ENCODE data around the gene LRRC18. TPM values are rescaled to one million over a fixed set of nuclear protein-coding genes. Genes with fewer than 3 reads are reported as not detected.

LRRC18 gene
- total RNA-seq, 1 experiment from 2014 or later: not detected

GRCh38 chr10:48904861-48905260 is 34.8 kb downstream of the LRRC18 start:
- Mint-ChIP-seq H3K27ac (ENCODE audit: low read depth, unreplicated experiment) (no peak overlapping the region), H3K4me3 (ENCODE audit: unreplicated experiment) (no peak overlapping the region), H3K4me1 (ENCODE audit: insufficient read depth, unreplicated experiment) (no peaks in the 10 kb centered on the region), H3K9me3 (ENCODE audit: unreplicated experiment) (no peaks in the 10 kb centered on the region), H3K36me3 (ENCODE audit: insufficient read depth, unreplicated experiment) (no peaks in the 10 kb centered on the region), H3K27me3 (ENCODE audit: insufficient read depth, unreplicated experiment) (peaks cover 56% of the 10 kb centered on the region)
- TF ChIP-seq, protein P1, sequence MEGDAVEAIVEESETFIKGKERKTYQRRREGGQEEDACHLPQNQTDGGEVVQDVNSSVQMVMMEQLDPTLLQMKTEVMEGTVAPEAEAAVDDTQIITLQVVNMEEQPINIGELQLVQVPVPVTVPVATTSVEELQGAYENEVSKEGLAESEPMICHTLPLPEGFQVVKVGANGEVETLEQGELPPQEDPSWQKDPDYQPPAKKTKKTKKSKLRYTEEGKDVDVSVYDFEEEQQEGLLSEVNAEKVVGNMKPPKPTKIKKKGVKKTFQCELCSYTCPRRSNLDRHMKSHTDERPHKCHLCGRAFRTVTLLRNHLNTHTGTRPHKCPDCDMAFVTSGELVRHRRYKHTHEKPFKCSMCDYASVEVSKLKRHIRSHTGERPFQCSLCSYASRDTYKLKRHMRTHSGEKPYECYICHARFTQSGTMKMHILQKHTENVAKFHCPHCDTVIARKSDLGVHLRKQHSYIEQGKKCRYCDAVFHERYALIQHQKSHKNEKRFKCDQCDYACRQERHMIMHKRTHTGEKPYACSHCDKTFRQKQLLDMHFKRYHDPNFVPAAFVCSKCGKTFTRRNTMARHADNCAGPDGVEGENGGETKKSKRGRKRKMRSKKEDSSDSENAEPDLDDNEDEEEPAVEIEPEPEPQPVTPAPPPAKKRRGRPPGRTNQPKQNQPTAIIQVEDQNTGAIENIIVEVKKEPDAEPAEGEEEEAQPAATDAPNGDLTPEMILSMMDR (IDR thresholded peaks at IDR 0.05; ENCODE audit: unreplicated experiment): no peak
- intact Hi-C loops (cut with micrococcal nuclease): no loop called here
- POLR2A ChIA-PET: interaction anchor here (1.6 kb wide), 1 partner anchor 8 kb away, joined by 3 read pairs; no protein-coding TSS in a partner anchor
- CTCF ChIA-PET: no interaction called here
- no TSS peak for BruUV-seq (replicated peaks)
- DNase-seq (ENCODE audit: unreplicated experiment): no peak

DNA sequence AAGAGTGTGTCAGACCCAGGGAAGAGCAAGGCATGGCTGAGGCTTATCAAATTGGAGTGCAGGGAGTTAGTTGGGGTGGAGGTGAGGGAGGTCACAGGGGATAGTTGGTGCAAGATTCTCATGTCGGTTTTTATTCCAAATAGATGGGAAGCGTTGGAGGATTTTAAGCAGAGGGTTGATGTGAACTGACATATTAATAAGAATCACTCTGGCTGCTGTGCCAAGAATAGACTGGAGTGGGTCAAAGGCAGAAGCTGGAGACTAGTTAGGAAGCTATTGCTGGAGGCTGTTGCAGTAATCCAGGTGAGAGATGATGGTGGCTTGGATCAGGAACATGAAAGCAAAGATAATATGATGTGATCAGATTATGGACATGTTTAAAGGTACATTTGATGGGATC is 36.5 kb downstream of the LRRC18 start:
- ChIA-PET POLR2A (interaction anchor here (1.6 kb wide), 1 partner anchor 9 kb away, joined by 3 read pairs; no protein-coding TSS in a partner anchor), CTCF (no interaction called here)
- BruUV-seq (replicated peaks): no TSS peak
- H3K4me1 Mint-ChIP-seq (ENCODE audit: insufficient read depth, unreplicated experiment): no peaks in the 10 kb centered on the region
- intact Hi-C loops (cut with micrococcal nuclease): no loop called here
- H3K27me3 Mint-ChIP-seq (ENCODE audit: insufficient read depth, unreplicated experiment): peaks cover 39% of the 10 kb centered on the region
- TF ChIP-seq, protein P1 (IDR thresholded peaks at IDR 0.05; ENCODE audit: unreplicated experiment): no peak
- H3K36me3 Mint-ChIP-seq (ENCODE audit: insufficient read depth, unreplicated experiment): no peaks in the 10 kb centered on the region
- no peaks in the 10 kb centered on the region for H3K9me3 Mint-ChIP-seq (ENCODE audit: unreplicated experiment)
- DNase-seq (ENCODE audit: unreplicated experiment): no peak
- no peak overlapping the region for H3K27ac Mint-ChIP-seq (ENCODE audit: low read depth, unreplicated experiment)
- H3K4me3 Mint-ChIP-seq (ENCODE audit: unreplicated experiment): no peak overlapping the region

DNA sequence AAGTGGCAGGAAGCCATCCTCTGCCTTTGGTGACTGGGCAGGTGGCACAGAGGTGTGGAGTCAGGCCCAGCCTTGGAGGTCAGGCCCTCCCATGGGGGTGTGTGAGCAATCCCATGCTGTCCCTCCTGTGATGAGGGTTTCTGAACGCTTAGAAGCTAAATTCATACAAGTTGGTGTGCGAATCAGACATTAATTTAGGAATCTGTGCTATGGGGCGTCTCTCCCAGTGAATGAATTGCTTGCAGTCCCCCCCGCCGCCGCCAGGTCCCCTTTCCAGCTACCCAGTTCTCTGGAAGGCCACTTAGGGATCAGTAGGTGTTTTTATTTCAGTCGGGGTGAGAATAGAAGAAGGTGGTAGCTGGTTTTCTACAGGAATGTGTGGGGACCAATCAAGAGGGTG is 37.5 kb downstream of the LRRC18 start:
- BruUV-seq (replicated peaks): no TSS peak
- Mint-ChIP-seq H3K9me3 (ENCODE audit: unreplicated experiment) (no peaks in the 10 kb centered on the region), H3K4me3 (ENCODE audit: unreplicated experiment) (no peak overlapping the region), H3K36me3 (ENCODE audit: insufficient read depth, unreplicated experiment) (no peaks in the 10 kb centered on the region), H3K27me3 (ENCODE audit: insufficient read depth, unreplicated experiment) (peaks cover 28% of the 10 kb centered on the region), H3K4me1 (ENCODE audit: insufficient read depth, unreplicated experiment) (no peaks in the 10 kb centered on the region), H3K27ac (ENCODE audit: low read depth, unreplicated experiment) (no peak overlapping the region)
- intact Hi-C loops (cut with micrococcal nuclease): no loop called here
- CTCF ChIA-PET: interaction anchor here (0.7 kb wide), 1 partner anchor 610 kb away, joined by 3 read pairs; no protein-coding TSS in a partner anchor
- DNase-seq (ENCODE audit: unreplicated experiment): no peak
- TF ChIP-seq, protein P1 (IDR thresholded peaks at IDR 0.05; ENCODE audit: unreplicated experiment): no peak
- POLR2A ChIA-PET: no interaction called here

DNA sequence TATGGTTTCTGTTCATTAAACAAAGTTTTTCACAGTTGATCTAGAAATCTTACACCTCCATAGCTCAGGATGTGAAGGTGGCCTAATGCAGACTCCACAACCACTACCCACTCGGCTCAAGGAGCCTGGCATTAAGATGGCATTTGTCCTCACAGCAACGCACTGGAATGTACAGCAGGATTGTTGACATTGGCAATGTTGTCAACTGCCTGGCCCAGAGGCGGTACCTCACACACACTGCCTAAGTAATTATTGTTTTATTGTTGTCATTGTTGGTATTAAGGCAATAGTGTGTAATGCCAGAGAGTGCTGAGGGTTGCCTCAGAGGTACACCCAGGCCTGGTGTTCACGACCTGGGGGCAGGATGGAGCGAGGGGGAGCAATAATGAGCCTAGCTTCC is 38.3 kb downstream of the LRRC18 start:
- Mint-ChIP-seq H3K4me3 (ENCODE audit: unreplicated experiment) (no peak overlapping the region), H3K9me3 (ENCODE audit: unreplicated experiment) (no peaks in the 10 kb centered on the region), H3K4me1 (ENCODE audit: insufficient read depth, unreplicated experiment) (no peaks in the 10 kb centered on the region), H3K36me3 (ENCODE audit: insufficient read depth, unreplicated experiment) (no peaks in the 10 kb centered on the region), H3K27ac (ENCODE audit: low read depth, unreplicated experiment) (no peak overlapping the region), H3K27me3 (ENCODE audit: insufficient read depth, unreplicated experiment) (peaks cover 28% of the 10 kb centered on the region)
- no TSS peak for BruUV-seq (replicated peaks)
- ChIA-PET CTCF (no interaction called here), POLR2A (no interaction called here)
- peak; percentile 11 for DNase-seq (ENCODE audit: unreplicated experiment)
- intact Hi-C loops (cut with micrococcal nuclease): no loop called here
- TF ChIP-seq, protein P1 (IDR thresholded peaks at IDR 0.05; ENCODE audit: unreplicated experiment): no peak

Measured in MCF 10A (cell line).